H9 (cell line): ENCODE results near the gene PTTG1. TPM values are rescaled to one million over a fixed set of nuclear protein-coding genes. Genes with fewer than 3 reads are reported as not detected.

Experiments used
- DNase-seq: peaks from one replicate; pipeline ENCODE4 v3.0.0-alpha.2; 2017
- H2AFZ ChIP-seq: one replicate; pipeline ENCODE4 v1.6.1; 2013; ENCODE audit warnings: mild to moderate bottlenecking, low read length, control low read depth, moderate library complexity
- H2AK5ac ChIP-seq: 2 replicates; pipeline ENCODE4 v1.6.1; 2013; ENCODE audit warnings: low read length, control low read depth, mixed read lengths; ENCODE audit not compliant: insufficient read length
- H2BK120ac ChIP-seq: one replicate; pipeline ENCODE4 v1.6.1; 2013; ENCODE audit warnings: low read depth, mild to moderate bottlenecking, low read length, control low read depth, inconsistent platforms; ENCODE audit not compliant: poor library complexity, severe bottlenecking
- H2BK12ac ChIP-seq: 2 replicates; pipeline ENCODE4 v1.6.1; 2013; ENCODE audit warnings: low read length, control low read depth, mixed read lengths, low read depth; ENCODE audit not compliant: insufficient read length
- H2BK15ac ChIP-seq: 2 replicates; pipeline ENCODE4 v1.6.1; 2013; ENCODE audit warnings: low read depth, low read length, control low read depth
- H2BK20ac ChIP-seq: one replicate; pipeline ENCODE4 v1.6.1; 2013; ENCODE audit warnings: low read depth, mild to moderate bottlenecking, low read length, control low read depth, inconsistent platforms; ENCODE audit not compliant: poor library complexity, severe bottlenecking
- H2BK5ac ChIP-seq: 2 replicates; pipeline ENCODE4 v1.6.1; 2013; ENCODE audit warnings: low read length, control low read depth, mixed read lengths; ENCODE audit not compliant: insufficient read length
- H3K14ac ChIP-seq: 2 replicates; pipeline ENCODE4 v1.6.1; 2013; ENCODE audit warnings: low read length, control low read depth; ENCODE audit not compliant: insufficient read depth
- H3K18ac ChIP-seq: 2 replicates; pipeline ENCODE4 v1.6.1; 2013; ENCODE audit warnings: low read depth, mild to moderate bottlenecking, mixed read lengths, low read length, control low read depth; ENCODE audit not compliant: insufficient read length
- H3K23ac ChIP-seq: 2 replicates; pipeline ENCODE4 v1.6.1; 2013; ENCODE audit warnings: low read length, control low read depth, mixed read lengths, low read depth; ENCODE audit not compliant: insufficient read length
- H3K23me2 ChIP-seq: 2 replicates; pipeline ENCODE4 v1.6.1; 2013; ENCODE audit warnings: low read depth, mild to moderate bottlenecking, mixed read lengths, low read length, control low read depth; ENCODE audit not compliant: insufficient read length, poor library complexity, severe bottlenecking
- H3K27ac ChIP-seq: 2 replicates; pipeline ENCODE4 v1.5.1; 2013; ENCODE audit warnings: low read length, control low read depth, mixed read lengths, low read depth; ENCODE audit not compliant: insufficient read length
- H3K27me3 ChIP-seq: 2 replicates; pipeline ENCODE4 v1.6.1; 2013; ENCODE audit warnings: low read length, control low read depth, inconsistent platforms; ENCODE audit not compliant: insufficient read depth
- H3K4ac ChIP-seq: 2 replicates; pipeline ENCODE4 v1.6.1; 2013; ENCODE audit warnings: low read depth, mild to moderate bottlenecking, control low read depth, inconsistent platforms, low read length, moderate library complexity
- H3K4me1 ChIP-seq: 2 replicates; pipeline ENCODE4 v1.6.1; 2013; ENCODE audit warnings: low read length, control low read depth, inconsistent platforms; ENCODE audit not compliant: insufficient read depth
- H3K4me2 ChIP-seq: 2 replicates; pipeline ENCODE4 v1.6.1; 2013; ENCODE audit warnings: low read length, control low read depth, mixed read lengths; ENCODE audit not compliant: insufficient read length, insufficient read depth
- H3K56ac ChIP-seq: 2 replicates; pipeline ENCODE4 v1.6.1; 2013; ENCODE audit warnings: low read depth, mild to moderate bottlenecking, mixed read lengths, low read length, control low read depth; ENCODE audit not compliant: insufficient read length
- H3K79me1 ChIP-seq: 2 replicates; pipeline ENCODE4 v1.6.1; 2013; ENCODE audit warnings: low read depth, mild to moderate bottlenecking, moderate library complexity, low read length, control low read depth, inconsistent platforms; ENCODE audit not compliant: insufficient read depth, poor library complexity, severe bottlenecking
- H3K79me2 ChIP-seq: 2 replicates; pipeline ENCODE4 v1.6.1; 2013; ENCODE audit warnings: low read length, control low read depth, inconsistent platforms; ENCODE audit not compliant: insufficient read depth
- H3K9ac ChIP-seq: 2 replicates; pipeline ENCODE4 v1.6.1; 2013; ENCODE audit warnings: low read length, control low read depth, mixed read lengths; ENCODE audit not compliant: insufficient read length; ENCODE audit errors: extremely low read depth
- H3K9me3 ChIP-seq: one replicate; pipeline ENCODE4 v1.6.1; 2013; ENCODE audit warnings: low read depth, low read length, inconsistent platforms; ENCODE audit not compliant: control insufficient read depth
- H3T11ph ChIP-seq: one replicate; pipeline ENCODE4 v1.6.1; 2013; ENCODE audit warnings: mild to moderate bottlenecking, low read length, control low read depth, inconsistent platforms
- H4K20me1 ChIP-seq: one replicate; pipeline ENCODE4 v1.6.1; 2013; ENCODE audit not compliant: control insufficient read depth, insufficient read length, insufficient read depth
- H4K5ac ChIP-seq: 2 replicates; pipeline ENCODE4 v1.6.1; 2013; ENCODE audit warnings: low read depth, mild to moderate bottlenecking, mixed read lengths, low read length, control low read depth; ENCODE audit not compliant: insufficient read length
- H4K8ac ChIP-seq: replicated peaks from 2 replicates; pipeline ENCODE4 v1.6.1; 2013; ENCODE audit warnings: low read length, control low read depth, mixed read lengths, low read depth; ENCODE audit not compliant: insufficient read length
- H4K91ac ChIP-seq: 2 replicates; pipeline ENCODE4 v1.6.1; 2013; ENCODE audit warnings: low read depth, mild to moderate bottlenecking, moderate library complexity, mixed read lengths, low read length, control low read depth; ENCODE audit not compliant: insufficient read length
- H3K27ac Mint-ChIP-seq, 3 experiments: 2 replicates in 2 of 3; 3 replicates in 1 of 3; pipeline ENCODE4 v1.8.0; 2020 to 2021; ENCODE audit warnings: mixed read lengths in 3 of 3, mild to moderate bottlenecking in 1 of 3, moderate library complexity in 1 of 3
- H3K27me3 Mint-ChIP-seq: 2 replicates; pipeline ENCODE4 v1.8.0; 2021; ENCODE audit warnings: low read depth, mild to moderate bottlenecking, moderate library complexity, mixed read lengths
- H3K36me3 Mint-ChIP-seq, 3 experiments: 2 replicates in 2 of 3; 3 replicates in 1 of 3; pipeline ENCODE4 v1.8.0; 2020 to 2021; ENCODE audit warnings: low read depth in 3 of 3, mixed read lengths in 3 of 3; ENCODE audit not compliant: insufficient read depth in 1 of 3
- H3K4me1 Mint-ChIP-seq, 2 experiments: 2 replicates each; pipeline ENCODE4 v1.8.0; 2020; ENCODE audit warnings: mixed read lengths in 2 of 2
- H3K4me3 Mint-ChIP-seq, 2 experiments: 2 replicates in 1 of 2; 3 replicates in 1 of 2; pipeline ENCODE4 v1.8.0; 2020 to 2021; ENCODE audit warnings: mild to moderate bottlenecking in 2 of 2, mixed read lengths in 2 of 2, moderate library complexity in 1 of 2
- H3K9me3 Mint-ChIP-seq, 2 experiments: 2 replicates in 1 of 2; 3 replicates in 1 of 2; pipeline ENCODE4 v1.8.0; 2020; ENCODE audit warnings: mild to moderate bottlenecking in 2 of 2, mixed read lengths in 2 of 2, moderate library complexity in 1 of 2
- CTCF ChIP-seq: fragments of 200-600 bp; sonication (generic); conservative IDR thresholded peaks from 3 replicates; pipeline ENCODE4 v1.8.0; 2021; ENCODE audit warnings: antibody characterized with exemption, mild to moderate bottlenecking
- WGBS: extraction: QIAGEN DNeasy Blood & Tissue Kit; methylation state at CpG from one replicate; pipeline ENCODE4 v1.1.7; 2013; ENCODE audit warnings: missing lambda C conversion rate, low lambda C conversion rate, mixed read lengths; ENCODE audit not compliant: insufficient read length; ENCODE audit errors: extremely low coverage; 5-methylcytosine and 5-hydroxymethylcytosine counted together
- total RNA-seq: library from RNA; stranded (reverse); gene quantifications from 2 replicates; pipeline ENCODE4 v1.2.1, GENCODE V29; 2021

Gene PTTG1
- total RNA-seq, 1 experiment from 2014 or later: 279 TPM

DNA sequence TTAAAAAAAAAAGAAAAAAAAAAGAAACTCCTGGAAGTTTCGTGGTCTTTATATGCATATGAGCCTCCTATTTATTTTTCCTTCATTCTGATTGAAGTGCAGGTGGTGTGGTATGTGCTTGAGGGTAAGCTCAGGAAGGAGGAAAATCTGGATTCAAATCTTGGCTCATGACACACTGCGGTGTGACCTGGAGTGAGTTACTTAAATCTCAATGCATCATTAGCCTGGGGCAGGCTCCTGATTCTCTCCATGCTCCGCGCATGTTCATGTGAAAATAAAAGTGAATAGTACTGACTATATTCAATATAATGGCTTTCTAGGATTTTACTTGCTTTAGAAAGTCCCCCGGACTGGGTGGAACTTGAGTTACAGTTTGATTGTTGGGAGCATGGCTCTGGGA, 35.6 kb downstream of the PTTG1 start:
- Histone ChIP-seq H3K23ac (no peak overlapping the region), H3K79me2 (no peaks in the 10 kb centered on the region), H2AFZ (no peak overlapping the region), H4K8ac (no peak overlapping the region), H3K23me2 (no peaks in the 10 kb centered on the region), H3K14ac (no peak overlapping the region), H3K27me3 (no peaks in the 10 kb centered on the region), H3K56ac (no peak overlapping the region), H3K79me1 (no peaks in the 10 kb centered on the region), H2AK5ac (no peak overlapping the region), H2BK5ac (no peak overlapping the region), H3K9me3 (no peaks in the 10 kb centered on the region), H3K4me1 (no peaks in the 10 kb centered on the region), H3K18ac (no peak overlapping the region), H3K4ac (no peak overlapping the region), H2BK20ac (no peak overlapping the region), H4K91ac (no peak overlapping the region), H3K9ac (no peak overlapping the region), H3T11ph (no peak overlapping the region), H3K4me2 (no peak overlapping the region), H2BK12ac (no peak overlapping the region), H2BK15ac (no peak overlapping the region), H4K20me1 (no peaks in the 10 kb centered on the region), H3K27ac (no peak overlapping the region), H4K5ac (no peak overlapping the region), H2BK120ac (no peak overlapping the region)
- H3K9me3 Mint-ChIP-seq: peaks cover 4 to 9% of the 10 kb centered on the region in 2 experiments; a peak in 3 of 5 replicates
- no peak for DNase-seq
- no peak for TF ChIP-seq CTCF
- H3K4me3 Mint-ChIP-seq: no peak overlapping the region
- no peaks in the 10 kb centered on the region for H3K27me3 Mint-ChIP-seq
- H3K4me1 Mint-ChIP-seq: peaks cover 0 to 4% of the 10 kb centered on the region in 2 experiments; a peak in 1 of 4 replicates
- no CpG with 5 or more reads among the region's 5 CpGs for WGBS
- H3K36me3 Mint-ChIP-seq: peaks cover 0 to 5% (median 2%) of the 10 kb centered on the region in 3 experiments; a peak in 2 of 7 replicates
- no peak overlapping the region for H3K27ac Mint-ChIP-seq
